ENCODE data around the gene HMGCLL1. TPM values are rescaled to one million over a fixed set of nuclear protein-coding genes. Genes with fewer than 3 reads are reported as not detected.

Gene HMGCLL1
- total and polyA plus RNA-seq, 5 donors: 1.0 to 3.4 (median 2.7) TPM

GRCh38 chr6:55443238-55444134, 135.5 kb downstream of the HMGCLL1 start:
- Histone ChIP-seq H3K27me3 (ENCODE audit: control insufficient read depth, insufficient read depth) (no peaks in the 10 kb centered on the region), H3K4me1 (ENCODE audit: control insufficient read depth, insufficient read depth, low read length) (no peaks in the 10 kb centered on the region), H3K9me3 (ENCODE audit: control insufficient read depth, low read length) (no peaks in the 10 kb centered on the region), H3K4me3 (ENCODE audit: low read length) (no peak overlapping the region), H3K27ac (ENCODE audit: low read length) (no peak overlapping the region)
- intact Hi-C loops (cut with DNase I): loop anchor here in 2 of 4 donors (5.0 to 10.0 kb wide), 4 partner anchors 444 to 851 kb away; no protein-coding TSS in a partner anchor
- DNase-seq: no peak
- no peak for ATAC-seq
- 71% methylated on average over 7 of the region's 7 CpGs for WGBS

GRCh38 chr6:55438203-55438602, 140.8 kb downstream of the HMGCLL1 start:
- Histone ChIP-seq H3K9me3 (ENCODE audit: control insufficient read depth, low read length) (no peaks in the 10 kb centered on the region), H3K27ac (ENCODE audit: low read length) (no peak overlapping the region), H3K27me3 (ENCODE audit: control insufficient read depth, insufficient read depth) (no peaks in the 10 kb centered on the region), H3K4me3 (ENCODE audit: low read length) (no peak overlapping the region), H3K4me1 (ENCODE audit: control insufficient read depth, insufficient read depth, low read length) (no peaks in the 10 kb centered on the region)
- WGBS: 77% methylated on average over 3 of the region's 3 CpGs
- ATAC-seq (no peak), DNase-seq (no peak)
- intact Hi-C loops (cut with DNase I): no loop called here

DNA sequence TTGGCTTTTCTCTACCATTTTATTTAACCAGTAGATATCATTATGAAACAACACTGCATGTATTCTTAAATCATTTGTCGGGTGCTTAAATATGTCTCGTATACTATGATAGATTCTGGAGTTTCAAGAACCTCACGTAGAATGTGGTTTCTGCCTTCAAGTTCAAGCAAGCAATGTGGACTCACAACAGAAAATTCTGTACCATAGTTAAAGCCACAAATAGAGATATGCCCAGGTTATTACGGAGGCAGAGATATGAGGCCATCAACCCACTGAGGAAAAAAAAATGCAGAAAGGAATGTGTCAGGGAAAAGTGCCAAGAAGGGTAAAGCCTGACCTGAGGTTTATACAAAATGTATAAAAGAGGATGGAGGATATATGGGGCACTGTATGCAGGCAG, 141.9 kb downstream of the HMGCLL1 start:
- H3K27ac ChIP-seq (ENCODE audit: low read length): no peak overlapping the region
- no peaks in the 10 kb centered on the region for H3K9me3 ChIP-seq (ENCODE audit: control insufficient read depth, low read length)
- H3K27me3 ChIP-seq (ENCODE audit: control insufficient read depth, insufficient read depth): no peaks in the 10 kb centered on the region
- DNase-seq (no peak), ATAC-seq (no peak)
- H3K4me1 ChIP-seq (ENCODE audit: control insufficient read depth, insufficient read depth, low read length): no peaks in the 10 kb centered on the region
- 76% methylated on average over 4 of the region's 4 CpGs for WGBS
- no peak overlapping the region for H3K4me3 ChIP-seq (ENCODE audit: low read length)
- intact Hi-C loops (cut with DNase I): no loop called here

DNA sequence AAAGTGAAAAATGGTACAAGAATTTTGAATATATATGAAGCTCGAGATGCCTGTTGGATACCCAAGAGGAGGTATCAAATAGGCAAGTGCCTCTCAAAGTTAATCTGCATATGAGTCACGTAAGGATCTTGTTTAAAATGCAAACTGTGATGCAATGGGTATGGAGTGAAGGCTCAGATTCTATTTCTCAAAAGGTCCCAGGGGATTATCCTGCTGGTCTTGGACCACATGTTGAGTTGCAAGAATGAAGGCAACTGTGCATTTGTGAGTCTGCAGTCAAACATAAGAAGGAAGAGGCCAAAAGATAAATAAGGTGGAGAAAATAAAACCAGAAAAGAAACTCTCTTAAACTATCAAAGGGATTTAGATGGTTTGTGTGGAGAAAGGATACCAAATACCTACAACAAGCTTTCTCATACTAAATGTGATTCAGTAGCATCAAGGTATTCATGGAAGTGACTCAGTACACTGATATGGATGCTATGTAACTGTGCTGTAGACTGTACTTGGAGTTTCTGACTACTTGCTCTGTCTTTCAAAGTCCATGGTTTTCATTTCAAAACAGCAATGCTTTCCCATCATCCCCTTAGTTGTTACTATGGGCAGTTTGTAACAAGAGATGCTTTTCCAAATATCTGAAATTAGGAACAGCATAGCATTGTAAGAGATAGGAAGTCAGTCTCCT, 145.4 kb downstream of the HMGCLL1 start:
- no peak for DNase-seq
- Histone ChIP-seq H3K4me3 (ENCODE audit: low read length) (no peak overlapping the region), H3K27me3 (ENCODE audit: control insufficient read depth, insufficient read depth) (no peaks in the 10 kb centered on the region), H3K4me1 (ENCODE audit: control insufficient read depth, insufficient read depth, low read length) (no peaks in the 10 kb centered on the region), H3K27ac (ENCODE audit: low read length) (no peak overlapping the region), H3K9me3 (ENCODE audit: control insufficient read depth, low read length) (no peaks in the 10 kb centered on the region)
- no peak for ATAC-seq
- intact Hi-C loops (cut with DNase I): no loop called here
- 64% methylated on average over 2 of the region's 2 CpGs for WGBS

DNA sequence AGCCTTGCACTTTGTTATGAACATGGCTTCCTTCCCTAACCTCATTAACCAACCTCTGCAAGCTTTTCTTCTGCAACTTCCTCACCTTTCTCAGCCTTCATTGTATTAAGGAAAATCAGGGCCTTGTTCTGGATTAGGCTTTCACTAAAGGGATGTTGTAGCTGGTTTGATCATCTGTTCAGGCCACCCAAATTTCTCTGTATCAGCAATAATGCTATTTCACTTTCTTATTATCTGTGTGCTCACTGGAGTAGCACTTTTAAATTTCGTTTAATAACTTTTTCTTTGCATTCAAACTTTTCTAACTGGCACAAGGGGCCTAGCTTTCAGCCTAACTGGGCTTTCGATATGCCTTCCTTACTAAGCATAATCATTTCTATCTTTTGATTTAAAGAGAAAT, 155.1 kb downstream of the HMGCLL1 start:
- no peak for DNase-seq
- ATAC-seq: no peak
- Histone ChIP-seq H3K27me3 (ENCODE audit: control insufficient read depth, insufficient read depth) (no peaks in the 10 kb centered on the region), H3K9me3 (ENCODE audit: control insufficient read depth, low read length) (no peaks in the 10 kb centered on the region), H3K27ac (ENCODE audit: low read length) (no peak overlapping the region), H3K4me1 (ENCODE audit: control insufficient read depth, insufficient read depth, low read length) (no peaks in the 10 kb centered on the region), H3K4me3 (ENCODE audit: low read length) (no peak overlapping the region)
- WGBS: 54% methylated on average over 2 of the region's 2 CpGs
- intact Hi-C loops (cut with DNase I): no loop called here

DNA sequence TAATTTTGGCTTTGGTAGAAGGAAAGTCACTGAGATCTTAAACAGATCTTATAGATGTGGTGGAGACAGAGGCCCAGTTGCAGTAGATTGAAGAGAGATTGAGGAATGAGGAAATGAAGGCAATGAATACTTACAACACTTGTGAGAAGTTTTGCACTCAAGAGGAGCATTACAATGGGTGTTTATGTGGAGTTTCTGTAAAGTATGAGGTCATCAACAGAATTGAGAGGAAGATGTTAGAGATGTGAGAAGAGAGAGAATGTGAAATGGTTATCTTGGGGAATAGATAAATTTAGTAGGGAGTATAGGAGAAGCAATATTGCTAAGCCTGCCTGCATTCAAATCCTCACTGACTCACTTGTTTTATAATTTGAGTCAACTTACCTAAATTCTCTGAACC, 168.3 kb downstream of the HMGCLL1 start:
- no peak for DNase-seq
- no peaks in the 10 kb centered on the region for H3K27me3 ChIP-seq (ENCODE audit: control insufficient read depth, insufficient read depth)
- no peaks in the 10 kb centered on the region for H3K4me1 ChIP-seq (ENCODE audit: control insufficient read depth, insufficient read depth, low read length)
- H3K4me3 ChIP-seq (ENCODE audit: low read length): no peak overlapping the region
- H3K9me3 ChIP-seq (ENCODE audit: control insufficient read depth, low read length): no peaks in the 10 kb centered on the region
- H3K27ac ChIP-seq (ENCODE audit: low read length): no peak overlapping the region
- no peak for ATAC-seq
- intact Hi-C loops (cut with DNase I): no loop called here

DNA sequence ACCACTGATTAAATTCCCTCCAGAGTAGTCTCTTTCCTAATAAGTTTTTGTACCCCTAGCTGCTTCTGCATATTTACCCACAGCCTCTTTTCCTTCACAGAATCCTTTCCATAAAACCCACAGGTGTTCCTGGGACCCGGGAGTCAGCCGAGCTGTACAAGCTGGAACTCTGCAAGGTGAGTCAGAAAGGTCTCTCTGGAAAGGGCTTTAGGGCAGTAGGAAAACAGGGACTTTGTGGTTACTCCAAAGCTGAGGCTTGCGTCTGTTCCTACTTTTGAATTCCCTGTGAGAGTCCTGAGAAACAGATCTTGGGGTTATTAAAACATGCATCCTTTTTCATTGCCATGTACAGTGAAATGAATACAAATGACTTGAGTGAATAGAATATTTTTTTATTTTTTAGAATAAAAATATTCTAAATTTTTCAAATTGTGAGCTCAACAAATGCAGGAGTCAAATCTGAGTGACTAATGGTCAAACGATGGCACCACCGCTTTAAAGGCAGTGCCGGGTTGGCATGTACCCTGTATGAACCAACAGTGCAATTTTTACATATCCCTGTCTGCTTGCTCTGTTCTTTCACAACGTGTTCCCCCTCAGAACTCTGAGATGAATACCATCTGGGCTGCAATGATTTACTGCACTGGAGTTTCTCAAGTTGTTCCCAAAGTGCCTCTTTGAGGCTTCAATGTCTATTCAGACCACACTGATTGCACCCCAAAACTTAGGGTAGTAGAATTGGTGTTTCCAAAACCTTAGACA, 173.3 kb downstream of the HMGCLL1 start:
- Histone ChIP-seq H3K9me3 (ENCODE audit: control insufficient read depth, low read length) (no peaks in the 10 kb centered on the region), H3K27me3 (ENCODE audit: control insufficient read depth, insufficient read depth) (no peaks in the 10 kb centered on the region), H3K4me1 (ENCODE audit: control insufficient read depth, insufficient read depth, low read length) (no peaks in the 10 kb centered on the region), H3K27ac (ENCODE audit: low read length) (no peak overlapping the region), H3K4me3 (ENCODE audit: low read length) (no peak overlapping the region)
- intact Hi-C loops (cut with DNase I): no loop called here
- ATAC-seq (no peak), DNase-seq (no peak)
- 69% methylated on average over 7 of the region's 7 CpGs for WGBS

GRCh38 chr6:55399351-55399750, 179.6 kb downstream of the HMGCLL1 start:
- Histone ChIP-seq H3K9me3 (ENCODE audit: control insufficient read depth, low read length) (no peaks in the 10 kb centered on the region), H3K27me3 (ENCODE audit: control insufficient read depth, insufficient read depth) (no peaks in the 10 kb centered on the region), H3K4me3 (ENCODE audit: low read length) (no peak overlapping the region), H3K27ac (ENCODE audit: low read length) (no peak overlapping the region), H3K4me1 (ENCODE audit: control insufficient read depth, insufficient read depth, low read length) (no peaks in the 10 kb centered on the region)
- DNase-seq (no peak), ATAC-seq (no peak)
- WGBS: 42% methylated on average over 1 of the region's 1 CpG
- intact Hi-C loops (cut with DNase I): no loop called here

GRCh38 chr6:55397986-55398385, 181.0 kb downstream of the HMGCLL1 start:
- intact Hi-C loops (cut with DNase I): no loop called here

DNA sequence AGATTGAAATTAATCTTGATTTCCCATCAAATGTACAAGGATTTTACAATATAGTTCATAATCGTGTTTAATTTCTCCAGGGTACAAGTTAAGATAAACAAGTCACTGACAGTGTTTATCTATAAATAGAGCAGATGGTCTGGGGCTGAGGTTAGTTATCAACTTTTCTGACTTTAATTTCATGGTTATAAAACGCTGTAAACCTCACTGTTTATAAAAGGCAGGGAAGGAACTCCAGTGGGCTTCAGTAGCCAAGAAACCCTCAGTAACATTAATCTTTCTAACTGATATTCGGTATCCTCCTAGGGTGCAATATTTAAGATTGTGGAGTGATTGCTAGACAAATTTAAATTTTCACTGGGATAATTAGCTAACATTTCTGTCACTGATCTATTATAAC, 183.1 kb downstream of the HMGCLL1 start:
- H3K27me3 ChIP-seq (ENCODE audit: control insufficient read depth, insufficient read depth): no peaks in the 10 kb centered on the region
- H3K27ac ChIP-seq (ENCODE audit: low read length): no peak overlapping the region
- ATAC-seq (no peak), DNase-seq (no peak)
- no peak overlapping the region for H3K4me3 ChIP-seq (ENCODE audit: low read length)
- no peaks in the 10 kb centered on the region for H3K9me3 ChIP-seq (ENCODE audit: control insufficient read depth, low read length)
- no peaks in the 10 kb centered on the region for H3K4me1 ChIP-seq (ENCODE audit: control insufficient read depth, insufficient read depth, low read length)
- intact Hi-C loops (cut with DNase I): no loop called here
- 31% methylated on average over 3 of the region's 3 CpGs for WGBS

More at GRCh38 chr6:55397986-55398385, 181.0 kb downstream of the HMGCLL1 start:
- Histone ChIP-seq H3K27ac (ENCODE audit: low read length) (no peak overlapping the region), H3K9me3 (ENCODE audit: control insufficient read depth, low read length) (no peaks in the 10 kb centered on the region), H3K4me3 (ENCODE audit: low read length) (no peak overlapping the region), H3K27me3 (ENCODE audit: control insufficient read depth, insufficient read depth) (no peaks in the 10 kb centered on the region), H3K4me1 (ENCODE audit: control insufficient read depth, insufficient read depth, low read length) (no peaks in the 10 kb centered on the region)
- ATAC-seq (no peak), DNase-seq (no peak)
- WGBS: 58% methylated on average over 3 of the region's 3 CpGs

DNA sequence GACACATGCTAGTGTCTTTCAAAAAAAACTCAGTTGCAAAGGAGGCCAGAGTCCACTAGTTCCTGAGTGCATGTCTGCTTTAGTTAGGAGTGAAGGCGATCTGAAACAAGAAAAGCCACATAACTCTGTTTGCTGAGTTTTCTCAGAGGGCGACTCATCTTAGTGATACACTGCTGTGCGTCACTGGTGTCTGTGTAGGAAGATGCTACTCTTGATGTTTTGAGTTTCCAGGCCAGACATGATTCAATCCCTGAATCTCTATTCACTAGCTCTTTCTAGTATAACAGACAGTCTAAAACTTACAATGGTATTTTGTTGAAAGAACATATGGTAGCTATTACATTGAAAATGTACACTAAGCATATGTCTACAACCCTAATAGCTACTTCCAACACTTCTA, 190.8 kb downstream of the HMGCLL1 start:
- Histone ChIP-seq H3K27me3 (ENCODE audit: control insufficient read depth, insufficient read depth) (no peaks in the 10 kb centered on the region), H3K4me1 (ENCODE audit: control insufficient read depth, insufficient read depth, low read length) (no peaks in the 10 kb centered on the region), H3K4me3 (ENCODE audit: low read length) (no peak overlapping the region), H3K9me3 (ENCODE audit: control insufficient read depth, low read length) (no peaks in the 10 kb centered on the region), H3K27ac (ENCODE audit: low read length) (no peak overlapping the region)
- DNase-seq: no peak
- 83% methylated on average over 3 of the region's 3 CpGs for WGBS
- intact Hi-C loops (cut with DNase I): no loop called here
- no peak for ATAC-seq

All from right cardiac atrium (tissue), 5 donors.